Left renal cortex interstitium (tissue), 4 donors: Measurements from ENCODE around the gene RALGAPA1. TPM values are rescaled to one million over a fixed set of nuclear protein-coding genes. Genes with fewer than 3 reads are reported as not detected.

ENCODE experiments used
- DNase-seq, 4 donors: peaks; one replicate each; pipeline ENCODE4 v3.0.0-alpha.2; 2013; ENCODE audit warnings: low read depth in 4 of 4, low spot score in 2 of 4, missing footprints in 1 of 4
- polyA plus RNA-seq, 4 donors: library from polyadenylated mRNA; unstranded; fragments of 120-200 nt; gene quantifications; one replicate each; pipeline ENCODE4 v1.2.1, GENCODE V29; 2013; ENCODE audit not compliant: insufficient read length in 4 of 4

The RALGAPA1 gene
- polyA plus RNA-seq, 4 donors = 30.3 to 58.3 (median 43.5) TPM

GRCh38 chr14:35503646-35504045 is 305.4 kb downstream of the RALGAPA1 start:
- DNase-seq = no peak

- no peak for DNase-seq
These were observed 309.9 kb downstream of the RALGAPA1 start for GRCh38 chr14:35499180-35499579.

GRCh38 chr14:35495278-35495677 is 313.8 kb downstream of the RALGAPA1 start:
- no peak for DNase-seq

GRCh38 chr14:35492569-35493014 is 316.5 kb downstream of the RALGAPA1 start:
- DNase-seq = no peak

Other genes starting within 250 kb of the RALGAPA1 start
- gene BRMS1L, start 17.0 kb upstream of the RALGAPA1 start, polyA plus RNA-seq = 10 to 100 TPM; 17.3 to 22.4 (median 17.9) TPM